ENCODE data around the gene KCNH1. TPM values are rescaled to one million over a fixed set of nuclear protein-coding genes. Genes with fewer than 3 reads are reported as not detected.
A peak's percentile ranks its signal among the peaks of the same experiment; 100 is the strongest.

Gene KCNH1
- total RNA-seq, 1 donor from 2014 or later, result not detected

DNA sequence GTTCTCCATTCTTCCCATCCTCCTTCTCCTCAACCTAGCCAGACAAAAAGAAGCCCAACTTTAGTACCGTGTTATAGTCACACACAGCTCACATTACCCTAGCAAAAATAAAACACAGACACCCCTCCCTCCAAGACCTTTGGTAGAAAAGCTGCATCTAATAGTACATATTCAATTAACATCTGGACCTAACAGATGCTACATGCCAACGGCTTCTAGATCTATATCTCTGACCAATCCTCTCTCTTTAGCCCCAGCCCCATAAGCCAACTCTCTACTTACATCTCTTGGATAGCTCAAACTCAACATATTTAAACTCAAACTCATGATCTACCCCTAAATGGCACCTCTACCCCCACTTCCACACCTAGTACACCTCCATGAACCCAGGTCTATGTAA is 233.1 kb downstream of the KCNH1 start:
- no peak for DNase-seq (ENCODE audit: low spot score)
- H3K4me3 Mint-ChIP-seq, result no peak overlapping the region
- H3K36me3 Mint-ChIP-seq (ENCODE audit: low read depth), result no peaks in the 10 kb centered on the region
- H3K27ac Mint-ChIP-seq, result no peak overlapping the region
- peaks cover 4% of the 10 kb centered on the region for H3K27me3 Mint-ChIP-seq (ENCODE audit: insufficient read depth)
- H3K4me1 Mint-ChIP-seq (ENCODE audit: low read depth), result no peaks in the 10 kb centered on the region
- intact Hi-C loops (cut with micrococcal nuclease), result no loop called here
- H3K9me3 Mint-ChIP-seq, result no peaks in the 10 kb centered on the region

DNA sequence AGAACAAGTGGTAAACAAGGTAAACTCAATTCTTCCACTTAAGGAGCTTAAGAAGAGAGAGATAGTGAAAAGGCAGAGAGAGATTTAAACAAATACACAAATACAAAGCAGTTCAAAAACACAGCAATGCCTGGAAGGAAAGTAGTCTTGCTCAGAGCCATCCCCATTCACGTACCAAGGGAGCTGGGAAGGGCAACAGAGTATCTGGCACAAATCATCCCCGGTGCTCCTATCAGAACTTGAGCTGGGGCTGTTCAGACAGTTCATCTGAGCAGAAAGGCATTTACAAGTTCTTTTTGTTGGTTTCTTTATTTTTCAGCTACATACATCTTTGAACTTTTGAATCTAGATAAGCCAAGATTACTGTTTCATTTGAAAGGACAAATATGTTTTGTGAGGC is 233.9 kb downstream of the KCNH1 start:
- H3K27me3 Mint-ChIP-seq (ENCODE audit: insufficient read depth), result peaks cover 4% of the 10 kb centered on the region
- H3K4me3 Mint-ChIP-seq, result no peak overlapping the region
- DNase-seq (ENCODE audit: low spot score), result no peak
- H3K27ac Mint-ChIP-seq, result no peak overlapping the region
- intact Hi-C loops (cut with micrococcal nuclease), result no loop called here
- H3K36me3 Mint-ChIP-seq (ENCODE audit: low read depth), result no peaks in the 10 kb centered on the region
- no peaks in the 10 kb centered on the region for H3K9me3 Mint-ChIP-seq
- H3K4me1 Mint-ChIP-seq (ENCODE audit: low read depth), result no peaks in the 10 kb centered on the region

DNA sequence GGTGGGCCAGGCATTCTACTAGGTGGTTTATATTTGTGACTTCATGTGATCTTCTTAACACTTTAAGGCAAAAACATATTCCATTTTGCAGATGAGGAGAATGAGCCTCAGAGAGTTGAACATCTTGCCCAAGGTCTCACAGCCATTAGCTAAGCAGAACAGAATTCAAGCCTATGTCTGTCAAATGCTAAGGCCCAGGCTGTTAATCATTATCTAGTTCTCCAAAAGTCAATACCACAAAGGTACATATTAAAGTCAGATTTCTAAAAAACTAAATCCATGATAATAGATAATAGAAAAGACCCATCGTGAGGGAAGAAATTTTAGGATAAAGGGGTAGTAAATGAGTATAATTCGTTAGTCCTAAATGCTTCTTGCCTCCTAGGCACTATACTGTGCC is 234.3 kb downstream of the KCNH1 start:
- intact Hi-C loops (cut with micrococcal nuclease), result no loop called here
- no peak for DNase-seq (ENCODE audit: low spot score)
- Mint-ChIP-seq H3K27me3 (ENCODE audit: insufficient read depth) (peaks cover 4% of the 10 kb centered on the region), H3K27ac (no peak overlapping the region), H3K36me3 (ENCODE audit: low read depth) (no peaks in the 10 kb centered on the region), H3K4me3 (no peak overlapping the region), H3K4me1 (ENCODE audit: low read depth) (no peaks in the 10 kb centered on the region), H3K9me3 (no peaks in the 10 kb centered on the region)

DNA sequence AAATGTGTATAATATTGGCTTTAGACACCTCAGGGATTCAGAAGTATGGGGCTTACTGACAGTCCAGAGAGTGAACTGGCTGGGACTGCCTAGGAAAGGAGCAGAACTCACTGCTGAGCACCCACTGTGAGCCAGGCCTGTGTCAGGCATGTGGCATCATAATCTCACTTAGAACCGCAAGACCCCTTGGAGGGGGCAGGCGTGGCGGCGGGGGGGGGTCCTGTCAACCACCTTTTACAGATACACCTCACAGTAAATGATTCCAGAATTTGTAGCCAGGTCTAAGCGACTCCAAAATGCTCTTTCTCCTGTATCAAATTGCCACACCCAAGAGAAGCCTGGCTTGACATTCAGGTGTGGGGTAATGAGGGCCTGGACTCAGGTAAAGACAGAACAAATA is 235.5 kb downstream of the KCNH1 start:
- no peaks in the 10 kb centered on the region for H3K4me1 Mint-ChIP-seq (ENCODE audit: low read depth)
- no peak overlapping the region for H3K27ac Mint-ChIP-seq
- DNase-seq (ENCODE audit: low spot score), result no peak

DNA sequence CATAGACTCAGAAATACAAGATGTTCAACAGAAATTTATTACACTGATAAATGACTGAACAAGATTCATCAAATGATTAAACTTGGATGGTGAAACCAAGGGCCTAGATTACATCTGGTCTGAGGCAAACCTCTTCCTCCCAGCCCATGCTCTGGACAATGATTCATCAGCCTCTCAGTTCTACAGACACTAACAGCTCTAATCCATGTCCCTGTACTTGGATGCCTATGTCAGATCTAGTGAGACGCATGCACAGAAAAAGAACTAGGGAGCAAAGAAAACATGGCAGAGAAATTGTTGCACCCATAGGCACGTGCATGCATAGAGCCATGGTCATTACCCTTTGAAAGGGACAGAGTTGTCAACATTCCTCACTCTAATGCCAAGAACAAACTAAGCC is 250.1 kb downstream of the KCNH1 start:
- H3K36me3 Mint-ChIP-seq (ENCODE audit: low read depth), result no peaks in the 10 kb centered on the region
- H3K4me1 Mint-ChIP-seq (ENCODE audit: low read depth), result no peaks in the 10 kb centered on the region
- H3K9me3 Mint-ChIP-seq, result no peaks in the 10 kb centered on the region
- intact Hi-C loops (cut with micrococcal nuclease), result no loop called here
- no peak overlapping the region for H3K4me3 Mint-ChIP-seq
- DNase-seq (ENCODE audit: low spot score), result no peak
- no peak overlapping the region for H3K27ac Mint-ChIP-seq
- peaks cover 9% of the 10 kb centered on the region for H3K27me3 Mint-ChIP-seq (ENCODE audit: insufficient read depth)

More for the DNA sequence above, 235.5 kb downstream of the KCNH1 start:
- no peaks in the 10 kb centered on the region for H3K36me3 Mint-ChIP-seq (ENCODE audit: low read depth)
- H3K9me3 Mint-ChIP-seq, result peaks cover 7% of the 10 kb centered on the region
- H3K27me3 Mint-ChIP-seq (ENCODE audit: insufficient read depth), result peaks cover 4% of the 10 kb centered on the region
- H3K4me3 Mint-ChIP-seq, result no peak overlapping the region
- intact Hi-C loops (cut with micrococcal nuclease), result no loop called here

DNA sequence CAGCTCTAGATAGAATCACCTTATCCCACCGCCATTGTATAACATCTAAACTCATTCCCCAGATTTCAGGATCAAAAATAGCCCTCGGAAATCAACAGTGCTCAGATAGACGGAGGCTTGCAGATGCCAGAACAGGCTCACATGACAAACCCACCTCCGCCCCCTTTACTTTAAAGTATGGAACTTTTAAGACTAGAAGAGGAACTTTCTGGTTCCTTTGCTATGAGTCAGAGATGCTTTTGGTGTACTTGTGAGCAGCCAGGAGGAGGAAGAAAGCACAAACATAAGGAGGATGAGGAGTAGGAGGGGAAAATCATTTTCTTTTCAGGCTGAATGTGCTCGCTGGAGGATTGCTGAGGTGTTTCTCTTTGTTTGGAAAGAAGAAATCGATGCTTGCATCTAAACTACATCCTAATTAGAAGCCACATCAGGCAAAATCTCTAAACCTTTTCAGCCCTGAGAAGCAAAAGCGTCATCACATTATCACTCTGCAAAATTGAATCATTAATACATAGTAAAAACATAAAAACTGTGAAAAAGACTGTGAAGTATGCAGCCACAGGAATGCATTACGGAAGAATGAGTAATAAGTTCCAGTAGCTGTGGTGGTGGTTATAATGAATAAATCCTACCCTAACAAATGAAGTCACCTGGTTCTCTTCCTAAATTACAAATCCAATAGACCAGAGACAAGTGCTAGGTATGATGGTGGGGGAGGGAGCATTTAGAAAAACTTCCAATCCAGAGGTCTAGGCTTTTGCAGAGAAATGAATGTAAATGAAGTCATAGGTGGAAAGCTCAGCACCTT is 251.3 kb downstream of the KCNH1 start:
- H3K4me3 Mint-ChIP-seq, result no peak overlapping the region
- H3K27me3 Mint-ChIP-seq (ENCODE audit: insufficient read depth), result peaks cover 12% of the 10 kb centered on the region
- no peaks in the 10 kb centered on the region for H3K4me1 Mint-ChIP-seq (ENCODE audit: low read depth)
- DNase-seq (ENCODE audit: low spot score), result no peak
- H3K36me3 Mint-ChIP-seq (ENCODE audit: low read depth), result no peaks in the 10 kb centered on the region
- H3K9me3 Mint-ChIP-seq, result no peaks in the 10 kb centered on the region
- H3K27ac Mint-ChIP-seq, result peak overlapping the region; percentile 24
- intact Hi-C loops (cut with micrococcal nuclease), result no loop called here

DNA sequence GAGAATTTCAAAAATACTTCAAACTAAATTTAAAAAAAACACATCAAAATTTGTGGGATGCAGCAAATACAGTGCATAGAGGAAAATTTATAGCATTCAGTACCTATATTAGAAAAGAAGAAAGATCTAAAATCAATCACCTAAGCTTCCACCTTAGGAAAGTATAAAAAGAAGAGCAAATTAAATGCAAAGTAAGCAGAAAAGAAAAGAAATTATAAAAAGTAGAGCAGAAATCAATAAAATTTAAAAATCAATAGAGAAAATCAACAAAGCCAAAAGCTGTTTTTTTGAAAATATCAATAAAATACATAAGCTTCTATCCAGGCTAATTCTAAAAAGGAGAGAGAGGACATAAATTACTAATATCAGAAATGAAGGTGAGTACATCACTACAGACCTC is 255.4 kb downstream of the KCNH1 start:
- Mint-ChIP-seq H3K9me3 (no peaks in the 10 kb centered on the region), H3K4me1 (ENCODE audit: low read depth) (no peaks in the 10 kb centered on the region), H3K27me3 (ENCODE audit: insufficient read depth) (peaks cover 12% of the 10 kb centered on the region), H3K27ac (no peak overlapping the region), H3K36me3 (ENCODE audit: low read depth) (no peaks in the 10 kb centered on the region), H3K4me3 (no peak overlapping the region)
- intact Hi-C loops (cut with micrococcal nuclease), result no loop called here
- no peak for DNase-seq (ENCODE audit: low spot score)

DNA sequence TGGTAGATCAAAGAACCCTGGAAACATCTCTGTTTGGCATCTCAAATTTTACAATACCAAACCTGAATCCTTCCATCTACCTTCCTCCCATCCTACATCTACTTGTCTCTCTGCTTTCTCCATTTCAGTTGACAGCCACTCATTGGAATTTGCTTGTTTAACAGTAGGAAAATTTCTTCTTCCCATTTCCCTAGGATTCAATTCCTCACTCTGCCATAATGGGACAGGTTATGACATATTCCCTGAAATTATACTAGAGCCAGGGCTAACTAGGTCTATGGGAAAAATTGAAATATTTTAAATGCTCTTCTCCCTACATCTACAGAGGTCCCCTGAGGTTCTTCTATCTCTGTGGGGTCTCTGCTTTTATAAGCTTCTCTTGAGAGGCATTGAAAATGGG is 257.7 kb downstream of the KCNH1 start:
- Mint-ChIP-seq H3K27ac (no peak overlapping the region), H3K4me3 (no peak overlapping the region), H3K36me3 (ENCODE audit: low read depth) (no peaks in the 10 kb centered on the region), H3K4me1 (ENCODE audit: low read depth) (no peaks in the 10 kb centered on the region), H3K27me3 (ENCODE audit: insufficient read depth) (peaks cover 8% of the 10 kb centered on the region), H3K9me3 (no peaks in the 10 kb centered on the region)
- no peak for DNase-seq (ENCODE audit: low spot score)
- intact Hi-C loops (cut with micrococcal nuclease), result no loop called here

DNA sequence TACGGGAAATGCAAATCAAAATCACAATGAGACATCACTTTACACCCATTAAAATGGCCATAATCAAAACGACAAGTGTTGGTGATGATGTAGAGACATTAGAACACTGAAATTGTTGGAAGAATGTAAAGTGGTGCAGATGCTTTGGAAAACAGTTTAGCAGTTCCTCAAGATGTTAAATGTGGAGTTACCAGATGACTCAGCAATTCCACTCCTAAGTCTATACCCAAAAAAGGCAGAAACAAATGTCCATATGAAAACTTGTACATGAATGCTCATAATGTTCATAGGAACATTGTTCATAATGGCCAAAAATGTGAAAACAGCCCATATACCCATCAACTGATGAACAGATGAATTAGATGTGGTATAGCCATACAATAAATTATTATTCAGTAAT is 267.4 kb downstream of the KCNH1 start:
- Mint-ChIP-seq H3K4me1 (ENCODE audit: low read depth) (no peaks in the 10 kb centered on the region), H3K27ac (no peak overlapping the region), H3K27me3 (ENCODE audit: insufficient read depth) (no peaks in the 10 kb centered on the region), H3K36me3 (ENCODE audit: low read depth) (no peaks in the 10 kb centered on the region), H3K4me3 (no peak overlapping the region), H3K9me3 (peaks cover 4% of the 10 kb centered on the region)
- no peak for DNase-seq (ENCODE audit: low spot score)
- intact Hi-C loops (cut with micrococcal nuclease), result no loop called here

DNA sequence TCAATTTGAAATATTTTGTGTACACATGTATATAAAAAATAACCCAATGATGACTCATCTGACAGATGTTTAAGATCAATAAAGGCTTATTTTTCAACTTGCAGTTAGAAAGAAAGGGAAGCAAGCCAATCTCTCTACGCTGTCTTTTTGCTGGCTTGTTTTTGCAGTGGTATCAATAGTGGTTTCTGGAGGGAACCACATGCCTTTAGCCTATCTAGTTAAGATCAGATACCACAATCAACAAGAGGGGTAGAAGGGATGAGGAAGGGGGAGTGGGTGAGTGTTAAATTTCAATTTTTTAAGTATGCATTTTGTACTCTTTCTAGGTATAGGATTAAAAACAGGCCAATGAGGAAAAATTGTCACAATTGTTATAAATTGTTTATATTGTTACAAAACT is 276.2 kb downstream of the KCNH1 start:
- Mint-ChIP-seq H3K27me3 (ENCODE audit: insufficient read depth) (no peaks in the 10 kb centered on the region), H3K36me3 (ENCODE audit: low read depth) (no peaks in the 10 kb centered on the region), H3K27ac (no peak overlapping the region), H3K9me3 (no peaks in the 10 kb centered on the region), H3K4me1 (ENCODE audit: low read depth) (no peaks in the 10 kb centered on the region), H3K4me3 (no peak overlapping the region)
- no peak for DNase-seq (ENCODE audit: low spot score)
- intact Hi-C loops (cut with micrococcal nuclease), result no loop called here

DNA sequence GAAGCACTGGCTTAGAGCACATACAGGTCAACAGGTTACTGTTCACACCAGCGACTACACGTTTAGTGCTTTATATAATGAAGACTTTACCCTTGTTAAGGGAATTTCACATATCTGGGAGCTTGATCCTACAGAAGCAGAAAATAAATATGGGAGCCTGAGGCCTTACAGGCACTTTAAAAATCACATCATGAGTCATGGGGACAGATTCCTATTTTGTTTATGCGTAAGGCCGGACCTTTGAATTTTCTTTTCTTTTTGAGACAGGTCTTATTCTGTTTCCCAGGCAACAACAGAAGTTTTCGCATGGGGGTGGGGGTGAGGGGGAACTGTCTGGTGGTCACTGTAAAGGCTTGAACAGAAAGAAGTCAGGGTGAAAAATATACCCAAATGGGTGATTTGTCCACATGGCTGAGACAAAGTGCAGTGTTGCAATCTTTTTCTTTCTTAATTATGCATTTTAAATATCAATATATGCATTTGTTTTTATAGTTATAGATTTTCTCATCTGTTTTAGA is 276.7 kb downstream of the KCNH1 start:
- intact Hi-C loops (cut with micrococcal nuclease), result no loop called here
- H3K4me3 Mint-ChIP-seq, result no peak overlapping the region
- H3K4me1 Mint-ChIP-seq (ENCODE audit: low read depth), result no peaks in the 10 kb centered on the region
- H3K9me3 Mint-ChIP-seq, result no peaks in the 10 kb centered on the region
- H3K36me3 Mint-ChIP-seq (ENCODE audit: low read depth), result no peaks in the 10 kb centered on the region
- no peak overlapping the region for H3K27ac Mint-ChIP-seq
- H3K27me3 Mint-ChIP-seq (ENCODE audit: insufficient read depth), result no peaks in the 10 kb centered on the region
- no peak for DNase-seq (ENCODE audit: low spot score)

DNA sequence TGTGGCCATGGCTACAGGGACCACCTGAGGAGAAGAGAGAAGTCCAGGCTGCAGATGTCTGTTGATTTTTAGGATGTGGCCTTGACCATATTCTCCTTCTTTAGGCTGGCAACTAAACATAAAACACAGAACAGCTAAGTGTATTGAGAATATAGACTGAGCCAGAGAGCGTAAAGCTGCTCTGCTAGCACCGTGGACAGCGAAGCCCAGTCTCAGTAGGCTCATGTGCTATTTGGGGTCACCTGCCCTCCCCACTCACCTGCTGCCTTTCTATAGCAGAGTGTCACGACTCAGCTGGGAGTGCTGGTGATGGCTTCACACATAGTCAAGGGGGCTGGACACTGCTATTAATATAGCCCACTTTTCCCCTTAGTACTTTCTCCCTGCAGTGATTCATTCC is 278.5 kb downstream of the KCNH1 start:
- DNase-seq (ENCODE audit: low spot score), result no peak
- Mint-ChIP-seq H3K27me3 (ENCODE audit: insufficient read depth) (no peaks in the 10 kb centered on the region), H3K9me3 (no peaks in the 10 kb centered on the region), H3K4me3 (no peak overlapping the region), H3K36me3 (ENCODE audit: low read depth) (no peaks in the 10 kb centered on the region), H3K27ac (no peak overlapping the region), H3K4me1 (ENCODE audit: low read depth) (no peaks in the 10 kb centered on the region)
- intact Hi-C loops (cut with micrococcal nuclease), result no loop called here

DNA sequence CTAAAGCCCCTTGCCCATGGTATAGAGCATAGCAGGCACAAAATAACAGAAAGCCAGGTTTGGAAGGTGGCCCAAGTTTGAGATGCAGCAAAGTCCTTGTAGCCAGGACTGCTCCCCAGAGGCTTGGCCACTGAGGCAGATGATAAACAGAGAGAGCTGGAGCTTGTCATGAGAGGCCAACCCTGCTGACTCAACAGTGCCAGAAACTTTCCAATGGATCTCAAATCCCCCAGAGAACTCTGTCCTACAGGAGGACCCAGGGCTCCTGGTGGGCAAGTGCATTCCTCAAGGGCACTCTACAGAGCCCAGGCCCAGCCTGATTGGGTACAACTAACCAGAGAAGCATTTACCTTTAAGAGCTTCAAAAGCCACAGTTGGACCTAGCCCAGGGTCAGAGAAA is 280.7 kb downstream of the KCNH1 start:
- Mint-ChIP-seq H3K4me3 (no peak overlapping the region), H3K36me3 (ENCODE audit: low read depth) (no peaks in the 10 kb centered on the region), H3K4me1 (ENCODE audit: low read depth) (no peaks in the 10 kb centered on the region), H3K27me3 (ENCODE audit: insufficient read depth) (no peaks in the 10 kb centered on the region), H3K9me3 (no peaks in the 10 kb centered on the region), H3K27ac (no peak overlapping the region)
- no peak for DNase-seq (ENCODE audit: low spot score)
- intact Hi-C loops (cut with micrococcal nuclease), result no loop called here

DNA sequence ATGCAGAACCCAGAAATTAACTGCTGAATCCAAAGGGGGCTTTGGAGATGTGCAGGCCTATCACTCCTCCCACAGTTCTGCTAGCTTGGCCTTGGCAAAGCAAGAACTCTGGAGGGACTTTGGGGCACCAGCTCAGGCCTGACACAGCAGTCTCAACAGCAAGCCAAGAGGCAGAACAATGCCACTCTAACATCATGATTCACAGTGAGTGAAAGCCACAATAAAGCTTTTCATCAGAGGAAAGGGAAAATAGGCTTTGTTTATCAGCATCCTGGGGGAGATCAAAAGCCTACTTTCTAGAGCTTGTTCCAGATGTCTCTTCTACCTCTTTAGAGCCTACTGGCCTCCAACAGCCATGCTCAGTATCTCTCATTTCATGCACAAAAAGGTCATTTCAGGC is 283.4 kb downstream of the KCNH1 start:
- Mint-ChIP-seq H3K4me1 (ENCODE audit: low read depth) (no peaks in the 10 kb centered on the region), H3K27ac (no peak overlapping the region), H3K9me3 (no peaks in the 10 kb centered on the region), H3K4me3 (no peak overlapping the region), H3K36me3 (ENCODE audit: low read depth) (no peaks in the 10 kb centered on the region), H3K27me3 (ENCODE audit: insufficient read depth) (no peaks in the 10 kb centered on the region)
- intact Hi-C loops (cut with micrococcal nuclease), result no loop called here
- DNase-seq (ENCODE audit: low spot score), result no peak
